Fibroblast of skin of abdomen (primary cell): ENCODE results near the gene TM2D3.

Source experiments
- DNase-seq: peaks from one replicate; pipeline ENCODE4 v3.0.0-alpha.2; 2013

The TM2D3 gene

GRCh38 chr15:101600035-101600434 is 52.1 kb downstream of the TM2D3 start:
- DNase-seq = no peak

- DNase-seq = no peak
Measured at GRCh38 chr15:101599091-101599490, 53.1 kb downstream of the TM2D3 start.

- no peak for DNase-seq
Measured at GRCh38 chr15:101597360-101597928, 54.7 kb downstream of the TM2D3 start.

GRCh38 chr15:101596633-101597032 is 55.5 kb downstream of the TM2D3 start:
- no peak for DNase-seq
